ENCODE results near the gene ZNF566.

Gene ZNF566

DNA sequence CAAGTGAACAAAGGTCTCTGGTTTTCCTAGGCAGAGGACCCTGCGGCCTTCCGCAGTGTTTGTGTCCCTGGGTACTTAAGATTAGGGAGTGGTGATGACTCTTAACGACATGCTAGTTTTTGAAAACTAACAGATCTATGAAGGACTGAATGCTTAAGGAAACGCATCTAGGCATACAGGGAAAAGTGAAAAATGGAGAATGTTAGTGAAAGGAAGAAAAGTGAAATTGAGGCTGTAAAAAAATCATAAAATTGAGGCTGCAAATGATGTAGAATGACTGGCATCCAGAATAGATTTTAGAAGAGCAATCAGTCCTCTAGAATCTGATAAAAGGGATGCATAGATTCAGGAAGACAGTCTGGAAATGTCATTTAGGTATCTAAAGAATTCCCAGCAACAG is 35.3 kb upstream of the ZNF566 start:
- peaks cover 22% of the 10 kb centered on the region; the same call in 1 of the 2 replicates for H3K9me3 ChIP-seq (ENCODE audit: control insufficient read depth, insufficient read depth, low read length)
- no peak overlapping the region for H3K4me3 ChIP-seq (ENCODE audit: low read length)
- peaks cover 5% of the 10 kb centered on the region; the same call in 1 of the 2 replicates for H3F3A ChIP-seq (ENCODE audit: control insufficient read depth, insufficient read depth)
- H3K9me2 ChIP-seq (replicated peaks; ENCODE audit: control insufficient read depth, low read length), result no peaks in the 10 kb centered on the region
- H3K4me2 ChIP-seq (ENCODE audit: low read length), result no peak overlapping the region
- no peaks in the 10 kb centered on the region for H3K27me3 ChIP-seq (ENCODE audit: control insufficient read depth, low read length)
- H3K79me2 ChIP-seq (ENCODE audit: control insufficient read depth, low read length), result no peaks in the 10 kb centered on the region; the same call in 1 of the 2 replicates
- H4K20me1 ChIP-seq (ENCODE audit: control insufficient read depth, insufficient read depth, low read depth, low read length), result no peaks in the 10 kb centered on the region
- peaks cover 9% of the 10 kb centered on the region; the same call in 1 of the 2 replicates for H3K36me3 ChIP-seq (ENCODE audit: control insufficient read depth, low read length)
- TF ChIP-seq CTCF (IDR thresholded peaks at IDR 0.05; ENCODE audit: low read depth, low read length, poor library complexity, severe bottlenecking) (no peak), EZH2phosphoT487 (IDR thresholded peaks at IDR 0.05; ENCODE audit: borderline replicate concordance, low read length) (no peak)
- no peak overlapping the region for H3K27ac ChIP-seq (ENCODE audit: low read depth, low read length)
- H3K4me1 ChIP-seq (ENCODE audit: control insufficient read depth, low read length), result peaks cover 18% of the 10 kb centered on the region

DNA sequence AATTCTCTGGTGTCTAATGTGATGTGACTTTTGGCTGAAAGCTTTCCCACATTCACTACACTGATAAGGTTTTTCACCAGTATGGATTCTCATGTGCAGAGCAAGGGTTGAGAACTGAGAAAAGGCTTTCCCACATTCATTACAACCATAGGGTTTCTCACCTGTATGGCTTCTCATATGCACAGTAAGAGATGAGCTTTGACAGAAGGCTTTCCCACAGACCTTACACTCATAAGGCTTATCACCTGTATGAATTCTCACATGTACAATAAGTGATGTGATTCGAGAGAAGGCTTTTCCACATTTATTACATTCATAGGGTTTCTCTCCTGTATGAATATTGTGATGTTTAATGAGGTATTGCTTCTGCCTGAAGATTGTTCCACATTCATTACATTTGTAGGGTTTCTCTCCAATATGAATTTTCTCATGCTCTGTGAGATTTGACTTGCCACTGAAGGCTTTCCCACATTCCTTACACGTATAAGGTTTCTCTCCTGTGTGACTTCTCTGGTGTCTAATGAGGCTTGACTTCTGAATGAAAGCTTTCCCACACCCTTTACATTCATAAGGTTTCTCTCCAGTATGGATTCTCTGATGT is 24.8 kb upstream of the ZNF566 start:
- Histone ChIP-seq H3K9me3 (ENCODE audit: control insufficient read depth, insufficient read depth, low read length) (peaks cover 35% of the 10 kb centered on the region), H3K36me3 (ENCODE audit: control insufficient read depth, low read length) (peaks cover 6% of the 10 kb centered on the region; the same call in 1 of the 2 replicates)

DNA sequence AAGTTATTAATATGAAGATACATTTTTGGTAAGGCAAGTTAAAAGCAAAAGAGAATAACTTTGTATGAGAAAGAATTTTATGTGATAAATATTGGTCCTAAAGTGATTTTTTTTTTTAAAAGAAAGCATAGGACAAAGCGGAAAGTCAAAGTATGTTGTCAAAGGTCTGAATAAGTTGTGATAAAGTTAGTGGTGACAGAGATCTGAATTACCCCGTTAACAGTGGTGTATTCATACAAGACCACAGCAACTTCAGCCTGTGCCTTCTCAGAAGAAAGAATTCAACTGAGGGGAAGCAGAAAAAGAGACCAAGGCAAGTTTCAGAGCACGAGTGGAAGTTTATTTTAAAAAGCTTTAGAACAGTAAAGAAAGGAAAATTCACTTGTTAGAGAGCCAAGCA is 19.0 kb upstream of the ZNF566 start:
- Histone ChIP-seq H3K79me2 (ENCODE audit: control insufficient read depth, low read length) (no peaks in the 10 kb centered on the region), H3K27ac (ENCODE audit: low read depth, low read length) (no peak overlapping the region), H3F3A (ENCODE audit: control insufficient read depth, insufficient read depth) (no peaks in the 10 kb centered on the region), H3K4me3 (ENCODE audit: low read length) (no peak overlapping the region), H3K27me3 (ENCODE audit: control insufficient read depth, low read length) (no peaks in the 10 kb centered on the region), H3K9me3 (ENCODE audit: control insufficient read depth, insufficient read depth, low read length) (peaks cover 10% of the 10 kb centered on the region; the same call in 1 of the 2 replicates), H3K36me3 (ENCODE audit: control insufficient read depth, low read length) (no peaks in the 10 kb centered on the region), H3K4me2 (ENCODE audit: low read length) (no peak overlapping the region), H3K4me1 (ENCODE audit: control insufficient read depth, low read length) (no peaks in the 10 kb centered on the region), H4K20me1 (ENCODE audit: control insufficient read depth, insufficient read depth, low read depth, low read length) (no peaks in the 10 kb centered on the region), H3K9me2 (replicated peaks; ENCODE audit: control insufficient read depth, low read length) (no peaks in the 10 kb centered on the region)
- TF ChIP-seq CTCF (IDR thresholded peaks at IDR 0.05; ENCODE audit: low read depth, low read length, poor library complexity, severe bottlenecking) (no peak), EZH2phosphoT487 (IDR thresholded peaks at IDR 0.05; ENCODE audit: borderline replicate concordance, low read length) (no peak)

More for the DNA sequence above, 24.8 kb upstream of the ZNF566 start:
- Histone ChIP-seq H3K4me1 (ENCODE audit: control insufficient read depth, low read length) (no peaks in the 10 kb centered on the region), H3K4me3 (ENCODE audit: low read length) (no peak overlapping the region), H3F3A (ENCODE audit: control insufficient read depth, insufficient read depth) (no peaks in the 10 kb centered on the region), H4K20me1 (ENCODE audit: control insufficient read depth, insufficient read depth, low read depth, low read length) (no peaks in the 10 kb centered on the region), H3K9me2 (replicated peaks; ENCODE audit: control insufficient read depth, low read length) (no peaks in the 10 kb centered on the region), H3K27ac (ENCODE audit: low read depth, low read length) (no peak overlapping the region), H3K4me2 (ENCODE audit: low read length) (no peak overlapping the region), H3K27me3 (ENCODE audit: control insufficient read depth, low read length) (no peaks in the 10 kb centered on the region), H3K79me2 (ENCODE audit: control insufficient read depth, low read length) (no peaks in the 10 kb centered on the region)
- no peak for TF ChIP-seq CTCF (IDR thresholded peaks at IDR 0.05; ENCODE audit: low read depth, low read length, poor library complexity, severe bottlenecking)
- TF ChIP-seq EZH2phosphoT487 (IDR thresholded peaks at IDR 0.05; ENCODE audit: borderline replicate concordance, low read length), result no peak
